DMS114 treated with DMSO at 0.1 percent for 48 hours (cell line): Measurements from ENCODE around the gene GSTK1.
A peak's percentile ranks its signal among the peaks of the same experiment; 100 is the strongest.
"Not testable (repeated sequence)": the region's sequence is repeated elsewhere in the genome, so short reads cannot be mapped to it uniquely, and the experiment has no call there.

Experiments
- DNase-seq: peaks from one replicate; lab custom pipeline; 2025; ENCODE audit not compliant: unreplicated experiment; lab: John Stamatoyannopoulos, UW

Gene GSTK1

GRCh38 chr7:143238289-143238980 is 24.8 kb upstream of the GSTK1 start:
- no peak for DNase-seq

GRCh38 chr7:143239813-143240212 is 23.4 kb upstream of the GSTK1 start:
- DNase-seq, result no peak

DNA sequence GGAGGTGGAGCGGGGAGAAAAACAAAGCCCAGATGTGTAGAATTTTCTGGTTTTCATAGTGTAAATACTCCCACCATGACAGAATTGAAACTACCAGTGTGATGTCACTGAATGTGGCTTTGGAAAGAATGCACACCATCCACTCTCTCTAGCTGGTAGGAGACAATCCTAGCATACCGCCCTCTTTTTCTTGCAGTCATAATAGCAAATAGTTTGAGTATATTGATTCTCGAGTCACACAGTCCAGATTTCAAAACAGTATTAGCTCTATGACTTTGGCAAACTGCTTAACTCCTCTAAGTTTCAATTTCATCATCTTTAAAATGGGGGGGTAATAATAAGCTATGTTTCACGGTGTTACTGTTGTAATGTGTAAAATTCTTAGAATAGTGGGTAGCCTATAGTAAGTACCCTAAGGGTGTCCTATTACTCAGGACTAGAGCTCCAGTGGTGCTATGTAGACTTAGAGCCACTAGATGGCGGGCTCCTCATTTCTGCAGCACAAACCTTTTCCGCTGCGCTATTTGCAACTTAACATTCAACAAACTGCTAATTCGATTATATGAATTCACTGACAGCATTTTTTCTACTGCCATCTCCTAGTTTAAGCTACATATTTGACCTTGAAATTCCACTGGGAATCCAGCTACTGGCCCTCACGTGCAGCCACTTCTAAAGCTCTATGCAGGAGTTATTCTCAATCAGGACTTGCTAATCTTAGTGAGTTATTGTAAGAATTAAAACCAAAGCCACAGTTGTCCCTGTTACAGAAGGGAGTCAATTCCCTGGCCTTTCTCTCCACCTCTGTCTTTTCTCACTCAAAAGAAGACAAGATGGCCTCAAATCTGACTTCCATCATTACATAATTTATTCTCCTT is 22.7 kb upstream of the GSTK1 start:
- DNase-seq, result peak; percentile 57

- DNase-seq, result no peak
These were observed 20.9 kb upstream of the GSTK1 start for GRCh38 chr7:143242306-143242705.

GRCh38 chr7:143243111-143243510 is 20.1 kb upstream of the GSTK1 start:
- DNase-seq, result no peak

- DNase-seq, result no peak
These were observed 19.6 kb upstream of the GSTK1 start for GRCh38 chr7:143243614-143244013.

DNA sequence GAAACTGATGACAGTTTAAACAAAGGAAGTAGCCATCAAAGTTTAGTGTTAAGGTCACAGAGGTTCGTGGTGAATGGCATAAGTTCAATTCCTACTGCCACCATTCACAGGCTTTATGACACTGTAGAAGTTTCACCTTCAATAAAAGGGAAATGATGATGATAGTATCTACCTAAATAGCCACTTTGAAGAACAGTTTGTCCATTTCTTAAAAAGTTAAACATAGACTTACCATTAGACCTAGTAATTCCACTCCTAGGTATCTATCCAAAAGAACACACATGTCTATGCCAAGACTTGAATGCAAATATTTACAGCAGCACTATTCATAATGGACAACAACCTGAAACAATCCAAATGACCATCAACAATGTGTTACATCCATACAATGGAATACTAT is 18.9 kb upstream of the GSTK1 start:
- DNase-seq, result no peak

GRCh38 chr7:143245123-143245522 is 18.1 kb upstream of the GSTK1 start:
- no peak for DNase-seq

GRCh38 chr7:143247372-143247771 is 15.9 kb upstream of the GSTK1 start:
- DNase-seq, result no peak

DNA sequence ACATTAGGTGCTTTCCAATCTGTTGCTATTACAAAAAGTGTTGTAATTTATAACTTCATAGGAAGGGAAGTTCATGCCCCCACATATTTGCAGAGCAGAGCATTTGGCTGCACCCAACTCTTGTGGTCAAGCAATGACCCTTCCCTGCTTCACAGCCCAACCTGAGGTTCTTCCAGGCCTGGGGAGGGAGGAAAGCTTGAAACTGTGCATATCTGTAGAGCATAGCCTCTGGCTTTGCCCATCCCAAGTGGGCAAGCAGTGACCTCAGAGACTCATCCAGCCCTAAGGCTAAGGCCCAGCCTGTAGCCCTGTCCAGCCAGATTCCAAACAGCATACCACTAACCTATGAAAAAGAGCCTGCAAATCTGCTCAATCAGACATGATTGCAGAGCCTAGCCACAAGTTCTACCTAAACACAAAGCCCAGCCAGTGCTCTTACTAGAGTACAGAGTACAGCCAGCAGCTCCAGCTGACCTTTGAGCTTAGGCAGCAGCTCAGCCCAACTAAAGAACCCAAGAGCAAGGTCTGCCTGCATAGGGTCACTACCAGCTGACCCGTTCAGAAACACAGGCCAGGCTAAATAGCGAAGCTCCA is 14.4 kb upstream of the GSTK1 start:
- no peak for DNase-seq

GRCh38 chr7:143250199-143250598 is 13.0 kb upstream of the GSTK1 start:
- DNase-seq, result no peak

DNA sequence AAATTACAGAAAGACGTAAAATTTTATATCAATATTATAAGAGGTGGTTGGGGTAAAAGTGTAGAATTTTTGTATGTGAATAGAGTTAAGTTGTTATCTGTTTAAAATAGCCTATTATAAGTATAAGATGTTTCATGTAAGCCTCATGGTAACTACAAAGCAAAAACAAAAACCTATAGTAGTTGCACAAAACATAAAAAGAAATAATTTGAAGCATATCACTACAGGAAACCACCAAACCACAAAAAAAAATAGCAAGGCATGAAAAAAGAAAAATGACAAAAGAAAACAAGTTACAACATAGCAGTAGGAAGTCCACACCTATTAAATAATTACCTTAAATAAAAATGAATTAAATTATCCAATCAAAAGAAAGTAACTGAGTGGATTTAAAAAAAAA is 12.4 kb upstream of the GSTK1 start:
- DNase-seq, result no peak

DNA sequence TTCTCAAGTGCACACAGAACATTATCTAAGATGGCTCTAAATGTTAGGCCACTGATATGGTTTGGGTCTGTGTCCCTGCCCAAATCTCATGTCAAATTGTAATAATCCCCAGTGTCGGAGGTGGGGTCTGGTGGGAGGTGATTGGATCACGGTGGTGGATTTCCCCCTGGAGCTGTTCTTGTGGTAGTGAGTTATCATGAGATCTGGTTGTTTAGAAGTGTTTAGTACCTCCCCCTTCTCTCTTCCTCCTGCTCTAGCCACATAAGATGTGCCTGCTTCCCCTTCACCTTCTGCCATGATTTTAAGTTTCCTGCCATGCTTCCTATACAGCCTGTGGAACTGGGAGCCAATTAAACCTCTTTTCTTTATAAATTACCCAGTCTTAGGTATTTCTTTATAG is 11.2 kb upstream of the GSTK1 start:
- no peak for DNase-seq

DNA sequence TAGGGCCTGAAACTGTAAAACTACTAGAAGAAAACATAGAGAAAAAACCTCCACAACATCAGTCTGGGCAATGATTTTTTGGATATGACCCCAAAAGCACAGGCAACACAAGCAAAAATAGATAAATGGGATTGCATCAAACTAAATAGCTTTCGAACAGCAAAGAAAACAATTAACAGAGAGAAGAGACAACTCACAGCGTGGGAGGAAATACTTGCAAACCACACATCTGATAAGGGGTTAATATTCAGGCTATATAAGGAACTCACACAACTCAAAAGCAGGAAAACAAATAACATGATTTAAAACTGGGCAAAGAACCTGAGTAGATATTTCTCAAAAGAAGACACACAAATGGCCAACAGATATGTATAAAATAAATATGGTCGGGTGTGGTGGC is 7.7 kb upstream of the GSTK1 start:
- DNase-seq, result no peak

- DNase-seq, result no peak
These were observed 6.9 kb upstream of the GSTK1 start for GRCh38 chr7:143256325-143256724.

GRCh38 chr7:143256932-143257331 is 6.3 kb upstream of the GSTK1 start:
- DNase-seq, result no peak

- DNase-seq, result no peak
These were observed 5.7 kb upstream of the GSTK1 start for GRCh38 chr7:143257501-143257900.

DNA sequence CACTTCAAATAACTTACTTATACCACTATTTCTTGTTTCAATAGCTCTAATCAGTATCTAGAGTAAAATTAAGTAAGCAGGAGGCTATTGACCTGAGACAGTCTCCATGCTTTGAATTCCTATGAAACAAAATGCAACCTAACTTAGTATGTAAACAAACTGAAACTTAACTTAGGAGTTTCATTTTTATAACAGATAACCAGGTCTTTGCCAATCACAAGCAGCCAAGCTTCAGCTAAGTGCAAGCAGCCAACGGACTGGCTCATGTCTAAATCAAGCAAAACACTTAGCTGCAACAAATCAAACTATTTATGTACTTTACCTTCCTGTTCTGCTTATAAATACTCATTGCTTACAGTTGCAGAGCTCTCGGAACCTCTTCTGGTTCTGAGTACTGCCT is 4.4 kb upstream of the GSTK1 start:
- DNase-seq, result no peak

DNA sequence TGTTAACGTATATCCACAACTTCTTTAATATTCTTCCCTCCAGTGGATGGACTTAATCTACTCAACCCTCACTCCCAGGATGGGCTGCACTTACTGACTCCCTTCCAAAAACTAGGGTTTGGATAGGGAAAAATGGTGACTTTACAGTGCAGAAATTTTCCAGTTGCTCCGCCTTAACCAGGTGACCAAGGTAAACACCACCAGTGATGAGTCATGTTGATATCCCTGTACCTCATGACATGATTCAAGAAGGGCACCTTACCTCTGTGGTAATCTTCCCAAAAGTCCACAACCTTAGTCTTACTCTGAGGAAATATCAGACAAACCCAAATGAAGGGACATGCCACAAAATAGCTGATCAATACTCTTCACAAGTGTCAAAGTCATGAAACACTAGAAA is 3.5 kb upstream of the GSTK1 start:
- DNase-seq, result no peak

DNA sequence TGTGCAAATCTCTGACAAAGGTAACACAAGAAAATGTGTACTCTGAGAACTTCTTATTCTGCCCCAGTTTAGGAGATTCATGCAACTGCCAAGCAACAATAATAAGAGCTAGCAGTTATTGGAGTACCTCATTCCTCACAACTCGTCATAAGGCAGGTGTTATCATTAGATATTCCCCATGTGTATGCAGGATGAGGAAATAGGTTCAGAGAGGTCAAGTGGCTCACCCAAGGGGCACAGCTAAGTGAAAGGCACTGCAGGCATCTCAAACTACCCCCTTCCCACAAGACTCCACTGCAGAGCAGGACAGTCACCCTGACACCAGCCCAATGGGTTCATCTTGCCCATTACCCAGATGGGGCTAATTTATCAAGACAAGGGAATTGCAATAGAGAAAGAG is 1.3 kb upstream of the GSTK1 start:
- no peak for DNase-seq

DNA sequence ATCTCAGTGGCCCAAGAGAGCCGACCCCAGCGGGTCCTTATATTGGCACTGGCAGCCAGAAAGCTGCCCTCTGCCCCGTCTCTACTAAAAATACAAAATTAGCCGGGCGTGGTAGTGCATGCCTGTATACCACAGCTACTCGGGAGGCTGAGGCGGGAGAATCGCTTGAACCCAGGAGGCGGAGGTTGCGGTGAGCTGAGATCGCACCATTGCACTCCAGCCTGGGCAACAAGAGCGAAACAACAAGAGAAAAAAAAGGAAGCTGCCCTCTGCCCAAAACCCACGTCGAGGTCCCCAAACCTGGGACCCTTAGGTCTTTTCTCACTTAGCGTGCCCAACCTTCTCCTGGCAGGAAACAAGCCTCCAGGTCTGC is 941 bp downstream of the GSTK1 start:
- not testable (repeated sequence) for DNase-seq

DNA sequence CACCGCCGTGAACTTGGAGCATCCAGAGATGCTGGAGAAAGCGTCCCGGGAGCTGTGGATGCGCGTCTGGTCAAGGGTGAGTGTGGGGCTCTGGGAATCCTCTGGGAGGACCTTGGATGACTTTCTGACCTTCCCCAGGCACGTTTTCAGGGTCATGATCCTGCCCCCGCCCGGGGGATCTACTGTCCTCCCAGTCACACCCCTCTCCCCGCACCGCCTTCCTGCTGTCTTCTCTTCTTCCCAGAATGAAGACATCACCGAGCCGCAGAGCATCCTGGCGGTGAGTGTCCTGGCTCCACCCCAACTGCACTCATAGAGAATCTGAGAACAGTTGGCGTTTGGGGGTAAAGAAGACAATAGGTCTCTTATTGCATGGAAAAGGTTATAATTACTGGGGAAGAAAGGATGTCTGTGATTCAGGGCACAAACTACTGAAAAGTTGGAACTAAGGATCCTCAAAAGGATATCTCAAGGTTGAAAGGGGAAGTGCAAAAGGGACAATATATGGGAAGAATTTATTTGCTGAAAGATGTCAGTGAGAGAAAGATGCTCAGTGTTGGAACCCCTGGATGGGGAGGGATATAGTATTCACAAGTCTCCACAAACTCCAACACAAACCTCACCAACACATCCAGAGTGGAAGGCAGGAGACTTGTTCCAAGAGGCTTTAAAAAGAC is 1.9 kb downstream of the GSTK1 start:
- no peak for DNase-seq
